A673 (cell line): ENCODE measurements around the gene TRIM10. TPM values are rescaled to one million over a fixed set of nuclear protein-coding genes. Genes with fewer than 3 reads are reported as not detected.
A peak's percentile ranks its signal among the peaks of the same experiment; 100 is the strongest.

ENCODE experiments used
- BruUV-seq: library from RNA; stranded (reverse); fragments of 400-500 nt; replicated peaks from 2 replicates; lab custom pipeline; 2021; lab: Mats Ljungman, UMichigan
- CTCF ChIA-PET: fragments of 300-600 bp; sonication (Branson Sonifier 250); formaldehyde crosslinking; loops from one replicate; lab custom pipeline; 2022; ENCODE audit warnings: antibody characterized with exemption; lab: Charles Lee
- POLR2A ChIA-PET: fragments of 300-600 bp; sonication (Branson Sonifier 250); formaldehyde crosslinking; loops from one replicate; lab custom pipeline; 2022; ENCODE audit warnings: antibody characterized with exemption; ENCODE audit not compliant: low non-redundant PET; lab: Charles Lee
- DNase-seq: peaks from one replicate; pipeline ENCODE4 v3.0.0-alpha.2; 2015; ENCODE audit warnings: low spot score
- H3K27ac ChIP-seq: fragments of 200-600 bp; sonication (generic); 2 replicates; pipeline ENCODE4 v1.5.1; 2016; ENCODE audit warnings: mixed run types, low read depth, mild to moderate bottlenecking, mixed read lengths, antibody characterized with exemption, low read length; ENCODE audit not compliant: poor library complexity, severe bottlenecking
- H3K27me3 ChIP-seq: fragments of 200-600 bp; sonication (generic); replicated peaks from 2 replicates; pipeline ENCODE4 v1.6.1; 2017; ENCODE audit warnings: mixed run types, low read depth, mild to moderate bottlenecking, mixed read lengths, antibody characterized with exemption, low read length; ENCODE audit not compliant: insufficient read depth, poor library complexity
- H3K36me3 ChIP-seq: fragments of 200-600 bp; sonication (generic); 2 replicates; pipeline ENCODE4 v1.6.1; 2016; ENCODE audit warnings: mixed run types, mild to moderate bottlenecking, mixed read lengths, antibody characterized with exemption, low read length; ENCODE audit not compliant: insufficient read depth, poor library complexity, severe bottlenecking
- H3K4me1 ChIP-seq: fragments of 200-600 bp; sonication (generic); 2 replicates; pipeline ENCODE4 v1.6.1; 2017; ENCODE audit warnings: mixed run types, mild to moderate bottlenecking, mixed read lengths, antibody characterized with exemption, low read length; ENCODE audit not compliant: insufficient read depth, poor library complexity, severe bottlenecking
- H3K4me3 ChIP-seq: fragments of 200-600 bp; sonication (generic); 2 replicates; pipeline ENCODE4 v1.5.1; 2016; ENCODE audit warnings: low read depth, mixed run types, mild to moderate bottlenecking, mixed read lengths, low read length; ENCODE audit not compliant: poor library complexity, severe bottlenecking
- H3K9me3 ChIP-seq: fragments of 200-600 bp; sonication (generic); 2 replicates; pipeline ENCODE4 v1.6.1; 2016; ENCODE audit warnings: mixed run types, low read depth, mild to moderate bottlenecking, mixed read lengths, antibody characterized with exemption, low read length; ENCODE audit not compliant: poor library complexity, severe bottlenecking
- EZH2 ChIP-seq: fragments of 200-600 bp; sonication (generic); IDR thresholded peaks from 2 replicates; pipeline ENCODE4 v1.6.1; 2017; ENCODE audit warnings: borderline replicate concordance, low read depth, mild to moderate bottlenecking, mixed read lengths, antibody characterized with exemption, low read length; ENCODE audit not compliant: poor library complexity, severe bottlenecking
- intact Hi-C: fragments of 100-400 bp; cut with micrococcal nuclease; formaldehyde crosslinking; loops from one replicate; pipeline ENCODE4 v1.10.0; 2022; ENCODE audit not compliant: unreplicated experiment
- total RNA-seq: library from RNA; stranded (reverse); gene quantifications from 2 replicates; pipeline ENCODE4 v1.2.3, GENCODE V29; 2021
- TF ChIP-seq, protein P1 (sequence below): fragments of 300-800, 200-600 bp; sonication (generic); conservative IDR thresholded peaks from 2 replicates; pipeline ENCODE4 v1.5.1; 2017; ENCODE audit warnings: low read depth, mild to moderate bottlenecking, antibody characterized with exemption, low read length, moderate library complexity, mixed read lengths

Gene TRIM10
- total RNA-seq, 1 experiment from 2014 or later, result not detected

- Histone ChIP-seq H3K36me3 (no peaks in the 10 kb centered on the region), H3K27me3 (no peaks in the 10 kb centered on the region), H3K9me3 (no peaks in the 10 kb centered on the region), H3K4me1 (peaks cover 16% of the 10 kb centered on the region), H3K27ac (no peak overlapping the region), H3K4me3 (no peak overlapping the region)
- POLR2A ChIA-PET, result no interaction called here
- intact Hi-C loops, result no loop called here
- no TSS peak for BruUV-seq
- CTCF ChIA-PET, result no interaction called here
- no peak for DNase-seq
- TF ChIP-seq, protein P1, sequence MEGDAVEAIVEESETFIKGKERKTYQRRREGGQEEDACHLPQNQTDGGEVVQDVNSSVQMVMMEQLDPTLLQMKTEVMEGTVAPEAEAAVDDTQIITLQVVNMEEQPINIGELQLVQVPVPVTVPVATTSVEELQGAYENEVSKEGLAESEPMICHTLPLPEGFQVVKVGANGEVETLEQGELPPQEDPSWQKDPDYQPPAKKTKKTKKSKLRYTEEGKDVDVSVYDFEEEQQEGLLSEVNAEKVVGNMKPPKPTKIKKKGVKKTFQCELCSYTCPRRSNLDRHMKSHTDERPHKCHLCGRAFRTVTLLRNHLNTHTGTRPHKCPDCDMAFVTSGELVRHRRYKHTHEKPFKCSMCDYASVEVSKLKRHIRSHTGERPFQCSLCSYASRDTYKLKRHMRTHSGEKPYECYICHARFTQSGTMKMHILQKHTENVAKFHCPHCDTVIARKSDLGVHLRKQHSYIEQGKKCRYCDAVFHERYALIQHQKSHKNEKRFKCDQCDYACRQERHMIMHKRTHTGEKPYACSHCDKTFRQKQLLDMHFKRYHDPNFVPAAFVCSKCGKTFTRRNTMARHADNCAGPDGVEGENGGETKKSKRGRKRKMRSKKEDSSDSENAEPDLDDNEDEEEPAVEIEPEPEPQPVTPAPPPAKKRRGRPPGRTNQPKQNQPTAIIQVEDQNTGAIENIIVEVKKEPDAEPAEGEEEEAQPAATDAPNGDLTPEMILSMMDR, result no peak
- no peak for TF ChIP-seq EZH2
Observed at GRCh38 chr6:30157581-30157980, 3.4 kb downstream of the TRIM10 start.

DNA sequence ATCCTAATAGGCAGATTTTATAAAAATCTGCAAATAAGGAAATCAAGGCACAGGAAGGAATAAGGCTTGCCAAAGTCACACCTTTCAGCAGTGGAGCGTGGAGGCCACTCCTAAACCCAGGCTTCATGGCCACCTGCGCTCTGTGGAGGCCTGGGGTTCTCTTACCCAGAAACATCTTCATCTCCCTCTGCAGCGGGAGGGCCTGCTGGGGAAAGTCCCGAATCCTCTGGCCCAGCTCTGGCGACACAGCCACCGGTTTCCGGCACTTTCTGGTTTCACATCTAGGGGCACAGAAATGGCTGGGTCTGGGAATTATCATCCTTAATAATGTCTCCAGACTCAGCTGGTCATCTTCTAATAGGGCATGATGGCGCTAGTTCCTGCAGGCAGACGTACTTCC is 4.2 kb downstream of the TRIM10 start:
- BruUV-seq, result no TSS peak

DNA sequence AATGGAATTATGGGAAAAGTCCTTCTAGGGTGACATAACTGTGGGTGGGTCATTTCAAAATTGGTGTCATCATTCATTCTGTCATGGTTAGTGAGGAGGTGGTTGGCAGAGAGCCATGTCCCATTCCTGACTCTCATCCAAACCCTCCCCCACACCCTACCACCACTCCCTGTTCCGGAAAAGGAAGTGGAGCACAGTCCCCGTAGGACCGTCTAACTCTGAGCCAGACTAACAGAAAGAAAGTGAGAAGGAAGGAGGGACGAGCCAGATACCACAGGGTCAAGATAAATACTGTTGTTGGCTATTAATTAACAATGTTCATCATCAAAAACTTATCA is 4.8 kb downstream of the TRIM10 start:
- no peaks in the 10 kb centered on the region for H3K27me3 ChIP-seq
- H3K9me3 ChIP-seq, result no peaks in the 10 kb centered on the region
- ChIA-PET POLR2A (no interaction called here), CTCF (interaction anchor here (1.5 kb wide), 1 partner anchor 25 kb away, joined by 4 read pairs; no protein-coding TSS in a partner anchor)
- no peak overlapping the region for H3K27ac ChIP-seq
- TF ChIP-seq EZH2, result no peak
- TF ChIP-seq, protein P1, result no peak
- DNase-seq, result peak; percentile 85
- no TSS peak for BruUV-seq
- intact Hi-C loops, result no loop called here
- H3K36me3 ChIP-seq, result no peaks in the 10 kb centered on the region
- H3K4me1 ChIP-seq, result peaks cover 16% of the 10 kb centered on the region
- H3K4me3 ChIP-seq, result no peak overlapping the region

More for the DNA sequence above, 4.2 kb downstream of the TRIM10 start:
- no peak overlapping the region for H3K4me3 ChIP-seq
- no peaks in the 10 kb centered on the region for H3K36me3 ChIP-seq
- no peaks in the 10 kb centered on the region for H3K9me3 ChIP-seq
- no peak for DNase-seq
- H3K27me3 ChIP-seq, result no peaks in the 10 kb centered on the region
- POLR2A ChIA-PET, result no interaction called here
- H3K27ac ChIP-seq, result no peak overlapping the region
- intact Hi-C loops, result no loop called here
- CTCF ChIA-PET, result no interaction called here
- H3K4me1 ChIP-seq, result peaks cover 16% of the 10 kb centered on the region
- no peak for TF ChIP-seq EZH2
- TF ChIP-seq, protein P1, result no peak
